ENCODE data around the gene RHBDD1.

GRCh38 chr2:226913641-226914040 is 77.8 kb downstream of the RHBDD1 start:
- no peak for TF ChIP-seq CTCF (IDR thresholded peaks at IDR 0.05)
- TF ChIP-seq EP300 (IDR thresholded peaks at IDR 0.05), result no peak
- TF ChIP-seq POLR2A (IDR thresholded peaks at IDR 0.05), result no peak

All from stomach (tissue), 4 donors.